ENCODE results near the gene ZFP36L1.

DNA sequence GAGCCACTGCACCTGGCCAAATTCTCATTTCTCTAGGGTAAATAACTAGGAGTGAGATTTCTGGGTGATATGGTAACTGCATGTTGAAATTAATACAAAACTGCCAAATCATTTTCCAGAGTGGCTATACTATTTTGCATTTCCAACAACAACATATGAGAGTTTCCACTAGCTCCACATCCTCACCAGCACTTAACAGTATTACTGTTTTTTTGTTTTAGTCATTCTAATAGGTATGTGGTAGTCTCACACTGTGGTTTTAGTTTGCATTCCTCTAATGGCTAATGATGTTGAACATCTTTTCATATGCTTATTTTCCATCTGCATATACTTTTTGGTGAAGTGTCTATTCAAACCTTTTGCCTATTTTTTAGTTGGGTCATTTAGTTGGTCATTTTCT, 5.8 kb upstream of the ZFP36L1 start:
- TF ChIP-seq POLR2A (IDR thresholded peaks at IDR 0.05) = no peak
- no peak for TF ChIP-seq CTCF (IDR thresholded peaks at IDR 0.05)

All from Peyer's patch (tissue), 4 donors.